SK-N-MC (cell line): ENCODE measurements around the gene ADAM33.

ENCODE experiments used
- EZH2 ChIP-seq: fragments of 200-600 bp; sonication (generic); IDR thresholded peaks from one replicate; pipeline ENCODE4 v1.6.1; 2017; ENCODE audit warnings: antibody characterized with exemption
- POLR2AphosphoS5 ChIP-seq: IDR thresholded peaks from 2 replicates; pipeline ENCODE4 v1.6.1; 2012; ENCODE audit warnings: mild to moderate bottlenecking, low read depth, low read length, borderline replicate concordance

- TF ChIP-seq EZH2, result no peak
- TF ChIP-seq POLR2AphosphoS5, result no peak
Observed at GRCh38 chr20:3673221-3674070, 8.4 kb downstream of the ADAM33 start.
